Esophagus squamous epithelium (tissue), 4 donors: Measurements from ENCODE around the gene OPCML.

Experiments used
- CTCF ChIP-seq, 6 experiments: fragments of 450-650 bp in 4 of 6; fragments of 200-600 bp in 2 of 6; sonication (generic) in 2 of 6; IDR thresholded peaks; one replicate each; pipeline ENCODE4 v1.5.1; 2016 to 2019; ENCODE audit warnings: antibody characterized with exemption in 6 of 6, mild to moderate bottlenecking in 4 of 6, moderate library complexity in 4 of 6
- POLR2A ChIP-seq, 4 donors: fragments of 450-650 bp; IDR thresholded peaks; one replicate each; pipeline ENCODE4 v1.6.1; 2017; ENCODE audit warnings: antibody characterized with exemption in 4 of 4, mild to moderate bottlenecking in 4 of 4, moderate library complexity in 3 of 4

- TF ChIP-seq CTCF (IDR thresholded peaks at IDR 0.05), result no peak
- no peak for TF ChIP-seq POLR2A (IDR thresholded peaks at IDR 0.05)
These were observed 320.1 kb downstream of the OPCML start for GRCh38 chr11:133212201-133212600.
